A549 (cell line): ENCODE measurements around the gene APLN. TPM values are rescaled to one million over a fixed set of nuclear protein-coding genes. Genes with fewer than 3 reads are reported as not detected.
A peak's percentile ranks its signal among the peaks of the same experiment; 100 is the strongest.

Experiments
- ATAC-seq, 2 experiments: fragments of 200-7000 bp in 1 of 2; fragments of >200 bp in 1 of 2; cut with Nextera tagmentation in 1 of 2; cut with Tn5 transposase in 1 of 2; 3 replicates each; pipeline versions ENCODE4 v1.8.0 to v1.9.1; 2018 to 2020; ENCODE audit warnings: mild to moderate bottlenecking in 1 of 2, moderate library complexity in 1 of 2
- CTCF ChIA-PET: fragments of 300-600 bp; sonication (Branson Sonifier 250); formaldehyde crosslinking; extraction: SDS; loops from one replicate; lab custom pipeline; 2021; ENCODE audit warnings: antibody characterized with exemption, inconsistent platforms; lab: Yijun Ruan, JAX
- POLR2A ChIA-PET: fragments of 350-600 bp; formaldehyde crosslinking; extraction: SDS; loops from one replicate; lab custom pipeline; 2021; ENCODE audit warnings: antibody characterized with exemption, inconsistent platforms; lab: Yijun Ruan, JAX
- DNase-seq, 2 experiments: peaks; one replicate each; pipeline versions ENCODE4 v3.0.0 to v3.0.0-alpha.2; 2011 to 2016; ENCODE audit warnings: low read depth in 1 of 2, low spot score in 1 of 2
- FAIRE-seq: peaks from 2 replicates; lab custom pipeline; 2011; peaks lifted over from hg19 to GRCh38; lab: Jason Lieb, UNC
- H3K27ac ChIP-seq, 2 experiments: fragments of >200 bp; sonication (Bioruptor Twin); formaldehyde crosslinking; 3 replicates each; pipeline ENCODE4 v1.5.1; 2016 to 2017
- H3K4me1 ChIP-seq: fragments of >200 bp; sonication (Bioruptor Twin); formaldehyde crosslinking; 3 replicates; pipeline ENCODE4 v1.6.1; 2016
- H3K4me2 ChIP-seq: fragments of >200 bp; sonication (Bioruptor Twin); formaldehyde crosslinking; 3 replicates; pipeline ENCODE4 v1.6.1; 2016
- H3K4me3 ChIP-seq: fragments of >200 bp; sonication (Bioruptor Twin); formaldehyde crosslinking; 3 replicates; pipeline ENCODE4 v1.5.1; 2016
- H3K9me3 ChIP-seq: fragments of >200 bp; sonication (Bioruptor Twin); formaldehyde crosslinking; 3 replicates; pipeline ENCODE4 v1.6.1; 2016
- CBX2 ChIP-seq: fragments of 200-600 bp; sonication (generic); IDR thresholded peaks from 2 replicates; pipeline ENCODE4 v1.6.1; 2016; ENCODE audit warnings: low read depth, mild to moderate bottlenecking, borderline replicate concordance
- CBX8 ChIP-seq: fragments of 200-600 bp; sonication (generic); IDR thresholded peaks from 2 replicates; pipeline ENCODE4 v1.6.1; 2016
- CTCF ChIP-seq: fragments of >200 bp; sonication (Bioruptor Twin); formaldehyde crosslinking; IDR thresholded peaks from 3 replicates; pipeline ENCODE4 v1.5.1; 2016
- E2F6 ChIP-seq: IDR thresholded peaks from 2 replicates; pipeline ENCODE4 v1.6.1; 2012; ENCODE audit warnings: low read depth, borderline replicate concordance
- FOSB ChIP-seq: fragments of 250-450 bp; sonication (Bioruptor Pico); IDR thresholded peaks from 2 replicates; pipeline ENCODE4 v1.5.0; 2020; ENCODE audit warnings: mild to moderate bottlenecking, moderate library complexity
- HOXB5 ChIP-seq: fragments of 250-450 bp; sonication (Bioruptor Pico); IDR thresholded peaks from 2 replicates; pipeline ENCODE4 v1.5.0; 2020; ENCODE audit warnings: mild to moderate bottlenecking, moderate library complexity
- JUN ChIP-seq, 2 experiments: fragments of >200 bp; sonication (Bioruptor Twin); formaldehyde crosslinking; IDR thresholded peaks; 2 replicates in 1 of 2; 3 replicates in 1 of 2; pipeline ENCODE4 v1.6.1; 2016 to 2017
- JUNB ChIP-seq: fragments of >200 bp; sonication (Bioruptor Twin); formaldehyde crosslinking; IDR thresholded peaks from 2 replicates; pipeline ENCODE4 v1.6.1; 2016
- KDM1A ChIP-seq: fragments of 200-600 bp; sonication (generic); IDR thresholded peaks from 2 replicates; pipeline ENCODE4 v1.6.1; 2016; ENCODE audit warnings: low read depth, mild to moderate bottlenecking
- MAX ChIP-seq: IDR thresholded peaks from 2 replicates; pipeline ENCODE4 v1.6.1; 2012
- NR3C1 ChIP-seq: fragments of >200 bp; sonication (Bioruptor Twin); formaldehyde crosslinking; IDR thresholded peaks from 3 replicates; pipeline ENCODE4 v1.6.1; 2017
- POLR2AphosphoS2 ChIP-seq: conservative IDR thresholded peaks from 2 replicates; pipeline ENCODE4 v1.6.1; 2012; ENCODE audit warnings: low read length, improper control_type of control experiment, inconsistent platforms
- RAD21 ChIP-seq, 2 experiments: fragments of >200 bp in 1 of 2; sonication (Bioruptor Twin) in 1 of 2; formaldehyde crosslinking in 1 of 2; IDR thresholded peaks in 1 of 2; conservative IDR thresholded peaks in 1 of 2; 2 replicates in 1 of 2; 3 replicates in 1 of 2; pipeline ENCODE4 v1.6.1; 2012 to 2018; ENCODE audit warnings: inconsistent platforms in 1 of 2
- RARB ChIP-seq: fragments of 250-450 bp; sonication (Bioruptor Pico); IDR thresholded peaks from 2 replicates; pipeline ENCODE4 v1.8.0; 2021; ENCODE audit warnings: mild to moderate bottlenecking, moderate library complexity
- RNF2 ChIP-seq: fragments of 200-600 bp; sonication (generic); IDR thresholded peaks from 2 replicates; pipeline ENCODE4 v1.6.1; 2016; ENCODE audit warnings: low read depth, mild to moderate bottlenecking, antibody characterized with exemption, moderate library complexity, borderline replicate concordance
- SMC3 ChIP-seq: fragments of >200 bp; sonication (Bioruptor Twin); formaldehyde crosslinking; IDR thresholded peaks from 3 replicates; pipeline ENCODE4 v1.6.1; 2018; ENCODE audit warnings: inconsistent platforms
- WGBS: methylation state at CpG from one replicate; pipeline ENCODE4 v1.1.6; 2017; ENCODE audit errors: missing lambda C conversion rate; 5-methylcytosine and 5-hydroxymethylcytosine counted together
- polyA plus RNA-seq, 4 experiments: library from polyadenylated mRNA; depleted of rRNA in 3 of 4; stranded (reverse); fragments of >200 nt; fragmentation: RNase III in 1 of 4; extraction: RNeasy Plus Mini Kit Qiagen cat#74134 plus additional on column Dnase treatment in 1 of 4; gene quantifications; 2 replicates in 3 of 4; 3 replicates in 1 of 4; pipeline ENCODE4 v1.2.3, GENCODE V29; 2011 to 2017

Gene APLN
- polyA plus RNA-seq, 2 of the 4 experiments (the other 2 are of a cell fraction): 0.18 to 0.74 TPM

- Histone ChIP-seq H3K4me3 (no peak overlapping the region), H3K9me3 (no peaks in the 10 kb centered on the region), H3K27ac (no peak overlapping the region), H3K4me1 (peaks cover 7% of the 10 kb centered on the region; the same call in 2 of the 3 replicates), H3K4me2 (no peak overlapping the region)
- WGBS: 83% methylated on average over 5 of the region's 5 CpGs
- no peak for FAIRE-seq
- TF ChIP-seq POLR2AphosphoS2 (no peak), JUN (IDR thresholded peaks at IDR 0.05) (no peak), NR3C1 (no peak), SMC3 (no peak), KDM1A (no peak), HOXB5 (CRISPR knock-in tag) (no peak), FOSB (CRISPR knock-in tag) (no peak), RNF2 (no peak), CBX2 (no peak), RAD21 (conservative IDR thresholded peaks at IDR 0.05 in 1 of 2, IDR thresholded peaks at IDR 0.05 in 1 of 2) (no peak), CBX8 (no peak)
- POLR2A ChIA-PET: no interaction called here
- CTCF ChIA-PET: interaction anchor here (1.4 to 5.2 kb wide), 3 partner anchors 28 to 68 kb away, joined by 5 to 60 read pairs (median 6); no protein-coding TSS in a partner anchor
- ATAC-seq: no peak
- no peak for DNase-seq
These were observed 3.7 kb upstream of the APLN start for GRCh38 chrX:129658429-129658828.

DNA sequence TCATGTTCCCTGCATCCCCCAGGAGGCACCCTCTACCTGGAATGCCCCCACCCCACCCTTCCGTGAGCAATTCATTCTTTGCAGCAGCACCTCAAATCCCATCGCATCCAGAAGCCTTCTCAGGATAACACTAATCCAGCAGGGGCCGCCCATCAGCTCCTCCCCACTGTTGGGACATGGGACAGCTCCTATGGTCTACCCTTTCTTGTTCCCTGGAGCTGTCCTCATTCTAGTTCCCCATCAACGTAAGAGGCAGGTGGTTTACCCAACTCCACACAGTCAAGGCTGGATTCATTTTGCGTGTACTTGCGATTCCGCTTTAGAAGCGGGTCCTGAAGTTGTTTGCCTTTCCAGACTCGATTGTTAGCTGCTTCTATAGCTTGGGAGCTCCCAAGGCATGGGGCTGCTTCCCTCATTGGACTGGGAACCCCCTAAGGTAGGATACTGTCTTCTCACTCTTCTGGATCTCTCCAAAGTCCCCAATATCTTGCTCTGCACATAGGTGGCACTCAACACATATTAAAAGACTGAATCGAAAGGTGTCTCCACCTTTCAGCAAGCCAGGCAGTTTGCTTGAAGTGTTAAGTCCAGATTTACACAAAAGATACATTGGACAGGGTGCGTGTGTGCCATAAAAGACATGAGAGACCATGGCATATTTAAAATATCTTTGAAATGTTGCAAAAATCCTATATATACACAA is 942 bp upstream of the APLN start:
- peak overlapping the region; percentile 86 for H3K4me2 ChIP-seq
- H3K27ac ChIP-seq: no peak overlapping the region
- 45% methylated on average over 11 of the region's 11 CpGs for WGBS
- peaks cover 7% of the 10 kb centered on the region; the same call in 2 of the 3 replicates for H3K4me1 ChIP-seq
- FAIRE-seq: peak; percentile 23
- TF ChIP-seq RAD21 (conservative IDR thresholded peaks at IDR 0.05 in 1 of 2, IDR thresholded peaks at IDR 0.05 in 1 of 2) (peak; percentile 52 to 59), SMC3 (0 out of 3 replicates have a peak, but pooled peaks have one; percentile 31), CTCF (peak; percentile 38; the same call in 2 of the 3 replicates), RARB (no peak)
- TF ChIP-seq, all 56 proteins: peak for 3
- ChIA-PET POLR2A (no interaction called here), CTCF (interaction anchor here (0.6 to 5.2 kb wide), 19 partner anchors 8 to 270 kb away, joined by 3 to 60 read pairs (median 3); no protein-coding TSS in a partner anchor)
- DNase-seq: peak in 1 of 2 experiments; percentile 48
- H3K9me3 ChIP-seq: no peaks in the 10 kb centered on the region
- peak overlapping the region; percentile 50; the same call in 1 of the 3 replicates for H3K4me3 ChIP-seq
- ATAC-seq: peak; percentile 65 to 71

- H3K27ac ChIP-seq: peak overlapping the region; percentile 55 to 87; a peak in 5 of 6 replicates
- no peaks in the 10 kb centered on the region for H3K9me3 ChIP-seq
- FAIRE-seq: no peak
- WGBS: 87% methylated on average over 14 of the region's 57 CpGs
- H3K4me1 ChIP-seq: peaks cover 7% of the 10 kb centered on the region; the same call in 2 of the 3 replicates
- DNase-seq: peak; percentile 21 to 35
- peak overlapping the region; percentile 50 for H3K4me3 ChIP-seq
- ChIA-PET CTCF (interaction anchor here (0.8 to 5.2 kb wide), 14 partner anchors 9 to 169 kb away, joined by 3 to 60 read pairs (median 5); no protein-coding TSS in a partner anchor), POLR2A (interaction anchor here (0.6 kb wide), 1 partner anchor 23 kb away, joined by 3 read pairs; no protein-coding TSS in a partner anchor)
- ATAC-seq: peak; percentile 59 to 79
- TF ChIP-seq MAX (peak; percentile 54; the same call in 1 of the 2 replicates), JUNB (no peak), E2F6 (peak; percentile 51)
- H3K4me2 ChIP-seq: peak overlapping the region; percentile 86
These were observed 645 bp downstream of the APLN start for GRCh38 chrX:129653971-129654651.
